ENCODE results near the gene ZNF629.

DNA sequence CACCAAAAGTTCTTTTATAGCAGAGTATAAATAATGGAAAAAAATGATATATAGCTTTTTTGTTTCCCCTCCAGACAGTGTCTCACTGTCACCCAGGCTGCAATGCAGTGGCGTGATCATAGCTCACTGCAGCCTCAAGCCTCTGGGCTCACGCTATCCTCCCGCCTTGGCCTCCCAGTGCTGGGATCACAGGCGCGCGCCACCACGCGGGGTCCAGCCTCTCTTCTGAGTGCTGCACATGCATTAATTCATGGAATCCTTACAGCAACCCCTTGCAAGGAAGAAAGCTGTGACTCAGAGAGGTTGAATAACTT, 18.0 kb upstream of the ZNF629 start:
- TF ChIP-seq POLR2A (IDR thresholded peaks at IDR 0.05; ENCODE audit: low read length): no peak
- no peak for TF ChIP-seq GATA1 (IDR thresholded peaks at IDR 0.05; ENCODE audit: low read depth, low read length)
